Liver (tissue), 3 donors: ENCODE measurements around the gene CDSN.

Experiments
- ATF3 ChIP-seq: IDR thresholded peaks from 2 replicates; pipeline ENCODE4 v1.6.1; 2016; ENCODE audit warnings: antibody characterized with exemption
- CTCF ChIP-seq: fragments of 150-350 bp; IDR thresholded peaks from 2 replicates; pipeline ENCODE4 v1.5.1; 2017; ENCODE audit warnings: improper control_type of control experiment, low read depth, low read length; ENCODE audit not compliant: missing input control
- MAX ChIP-seq: IDR thresholded peaks from 2 replicates; pipeline ENCODE4 v1.6.1; 2016; ENCODE audit warnings: antibody characterized with exemption
- RAD21 ChIP-seq, 2 donors: IDR thresholded peaks; 2 replicates each; pipeline ENCODE4 v1.6.1; 2016; ENCODE audit warnings: antibody characterized with exemption in 2 of 2, mild to moderate bottlenecking in 2 of 2
- REST ChIP-seq: IDR thresholded peaks from 2 replicates; pipeline ENCODE4 v1.6.1; 2016; ENCODE audit warnings: antibody characterized with exemption, mild to moderate bottlenecking
- SP1 ChIP-seq: IDR thresholded peaks from 2 replicates; pipeline ENCODE4 v1.6.1; 2018; ENCODE audit warnings: antibody characterized with exemption, mild to moderate bottlenecking
- YY1 ChIP-seq: IDR thresholded peaks from 2 replicates; pipeline ENCODE4 v1.6.1; 2016; ENCODE audit warnings: antibody characterized with exemption, mild to moderate bottlenecking
- donor health status: healthy.
- donor health status: healthy.

- TF ChIP-seq CTCF, result no peak
- TF ChIP-seq ATF3, result no peak
- no peak for TF ChIP-seq RAD21 (IDR thresholded peaks at IDR 0.05)
- TF ChIP-seq YY1, result no peak
- no peak for TF ChIP-seq SP1
- no peak for TF ChIP-seq MAX
- no peak for TF ChIP-seq REST
Observed at GRCh38 chr6:31081872-31082271, 38.4 kb downstream of the CDSN start.
